Colonic mucosa (tissue), 4 donors: ENCODE data around the gene MEIS1. TPM values are rescaled to one million over a fixed set of nuclear protein-coding genes. Genes with fewer than 3 reads are reported as not detected.

Source experiments
- DNase-seq: peaks from one replicate; pipeline ENCODE4 v3.0.0-alpha.2; 2020
- H3K27ac ChIP-seq: fragments of 200-600 bp; one replicate; pipeline ENCODE4 v1.8.0; 2021
- H3K27me3 ChIP-seq: fragments of 200-600 bp; one replicate; pipeline ENCODE4 v1.8.0; 2021
- H3K36me3 ChIP-seq: fragments of 200-600 bp; one replicate; pipeline ENCODE4 v1.8.0; 2021
- H3K4me1 ChIP-seq: fragments of 200-600 bp; one replicate; pipeline ENCODE4 v1.8.0; 2021; ENCODE audit warnings: mild to moderate bottlenecking
- H3K4me3 ChIP-seq: fragments of 200-600 bp; one replicate; pipeline ENCODE4 v1.8.0; 2021
- H3K9ac ChIP-seq, 2 donors: one replicate each; pipeline ENCODE4 v1.7.0; 2013; ENCODE audit warnings: control low read depth in 2 of 2, low read depth in 2 of 2, low read length in 2 of 2
- H3K9me3 ChIP-seq: fragments of 200-600 bp; one replicate; pipeline ENCODE4 v1.8.0; 2021
- CTCF ChIP-seq: fragments of 200-600 bp; IDR thresholded peaks from one replicate; pipeline ENCODE4 v1.8.0; 2022; ENCODE audit warnings: antibody characterized with exemption, mild to moderate bottlenecking
- intact Hi-C: fragments of 100-400 bp; cut with DNase I; formaldehyde crosslinking; loops from one replicate; pipeline ENCODE4 v1.14.1; 2022
- total RNA-seq, 2 donors: library from RNA; stranded (reverse); fragmentation: NEBNext Ultra II Directional in 1 of 2; extraction: Animal tissue kit (Norgen Biotek cat#: 25700) in 1 of 2; gene quantifications; one replicate each; pipeline ENCODE4 v1.2.1, GENCODE V29; 2021
- donor health status: healthy.
- donor health status: DM: no; HTN: no; CAD: no.
- donor health status: DM: no; HTN: no; CAD: no.

The MEIS1 gene
- total RNA-seq, 2 donors from 2014 or later, result 8.9 to 23.1 TPM

GRCh38 chr2:66525606-66526005 lies 90.7 kb downstream of the MEIS1 start:
- Histone ChIP-seq H3K4me3 (no peak overlapping the region), H3K36me3 (no peaks in the 10 kb centered on the region), H3K27ac (no peak overlapping the region), H3K9me3 (no peaks in the 10 kb centered on the region), H3K4me1 (no peaks in the 10 kb centered on the region), H3K27me3 (no peaks in the 10 kb centered on the region), H3K9ac (no peak overlapping the region)
- intact Hi-C loops, result no loop called here
- no peak for TF ChIP-seq CTCF
- DNase-seq, result no peak

- no peak for DNase-seq
- Histone ChIP-seq H3K36me3 (no peaks in the 10 kb centered on the region), H3K9me3 (no peaks in the 10 kb centered on the region), H3K9ac (no peak overlapping the region), H3K27ac (no peak overlapping the region), H3K4me3 (no peak overlapping the region), H3K27me3 (no peaks in the 10 kb centered on the region), H3K4me1 (no peaks in the 10 kb centered on the region)
- TF ChIP-seq CTCF, result no peak
- intact Hi-C loops, result no loop called here
Observed at GRCh38 chr2:66526180-66526579, 91.3 kb downstream of the MEIS1 start.

GRCh38 chr2:66528974-66529724 lies 94.2 kb downstream of the MEIS1 start:
- Histone ChIP-seq H3K9me3 (no peaks in the 10 kb centered on the region), H3K9ac (no peak overlapping the region), H3K27ac (no peak overlapping the region), H3K36me3 (no peaks in the 10 kb centered on the region), H3K4me1 (no peaks in the 10 kb centered on the region), H3K27me3 (no peaks in the 10 kb centered on the region), H3K4me3 (no peak overlapping the region)
- no peak for DNase-seq
- TF ChIP-seq CTCF, result no peak
- intact Hi-C loops, result no loop called here

GRCh38 chr2:66530651-66531050 lies 95.7 kb downstream of the MEIS1 start:
- H3K27ac ChIP-seq, result no peak overlapping the region
- no peak overlapping the region for H3K9ac ChIP-seq
- no peak for DNase-seq
- TF ChIP-seq CTCF, result no peak
- H3K4me1 ChIP-seq, result no peaks in the 10 kb centered on the region
- no peak overlapping the region for H3K4me3 ChIP-seq
- H3K9me3 ChIP-seq, result no peaks in the 10 kb centered on the region
- H3K27me3 ChIP-seq, result no peaks in the 10 kb centered on the region
- no peaks in the 10 kb centered on the region for H3K36me3 ChIP-seq
- intact Hi-C loops, result no loop called here

- DNase-seq, result no peak
- no peaks in the 10 kb centered on the region for H3K9me3 ChIP-seq
- no peak overlapping the region for H3K4me3 ChIP-seq
- H3K9ac ChIP-seq, result no peak overlapping the region
- no peaks in the 10 kb centered on the region for H3K36me3 ChIP-seq
- intact Hi-C loops, result no loop called here
- H3K27ac ChIP-seq, result no peak overlapping the region
- no peak for TF ChIP-seq CTCF
- no peaks in the 10 kb centered on the region for H3K27me3 ChIP-seq
- no peaks in the 10 kb centered on the region for H3K4me1 ChIP-seq
Observed at GRCh38 chr2:66531155-66531554, 96.2 kb downstream of the MEIS1 start.
